ENCODE results near the gene ACOT9.

- TF ChIP-seq CTCF (conservative IDR thresholded peaks at IDR 0.05; ENCODE audit: low read depth, low read length), result peak; percentile 87
- TF ChIP-seq EZH2 (IDR thresholded peaks at IDR 0.05; ENCODE audit: low read length, unreplicated experiment), result no peak
These were observed 40.0 kb upstream of the ACOT9 start, which contains the start of gene SAT1 for GRCh38 chrX:23782863-23783588.

Data from PC-3 (cell line).